Measurements from ENCODE around the gene ABCA2. TPM values are rescaled to one million over a fixed set of nuclear protein-coding genes. Genes with fewer than 3 reads are reported as not detected.

The ABCA2 gene
- total RNA-seq, 1 experiment from 2014 or later: 19.2 TPM

GRCh38 chr9:137021568-137021978 lies 6.5 kb downstream of the ABCA2 start:
- TF ChIP-seq NFATC4 (CRISPR knock-in tag; IDR thresholded peaks at IDR 0.05): no peak
- TF ChIP-seq, protein P1, sequence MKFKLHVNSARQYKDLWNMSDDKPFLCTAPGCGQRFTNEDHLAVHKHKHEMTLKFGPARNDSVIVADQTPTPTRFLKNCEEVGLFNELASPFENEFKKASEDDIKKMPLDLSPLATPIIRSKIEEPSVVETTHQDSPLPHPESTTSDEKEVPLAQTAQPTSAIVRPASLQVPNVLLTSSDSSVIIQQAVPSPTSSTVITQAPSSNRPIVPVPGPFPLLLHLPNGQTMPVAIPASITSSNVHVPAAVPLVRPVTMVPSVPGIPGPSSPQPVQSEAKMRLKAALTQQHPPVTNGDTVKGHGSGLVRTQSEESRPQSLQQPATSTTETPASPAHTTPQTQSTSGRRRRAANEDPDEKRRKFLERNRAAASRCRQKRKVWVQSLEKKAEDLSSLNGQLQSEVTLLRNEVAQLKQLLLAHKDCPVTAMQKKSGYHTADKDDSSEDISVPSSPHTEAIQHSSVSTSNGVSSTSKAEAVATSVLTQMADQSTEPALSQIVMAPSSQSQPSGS (CRISPR knock-in tag; IDR thresholded peaks at IDR 0.05; ENCODE audit: borderline replicate concordance, low read depth): no peak
- no peak for TF ChIP-seq USF1 (CRISPR knock-in tag; IDR thresholded peaks at IDR 0.05)
- no peak for TF ChIP-seq TEAD4 (CRISPR knock-in tag; IDR thresholded peaks at IDR 0.05)
- TF ChIP-seq MXD4 (CRISPR knock-in tag; IDR thresholded peaks at IDR 0.05; ENCODE audit: borderline replicate concordance): no peak
- TF ChIP-seq ZNF138 (CRISPR knock-in tag; conservative IDR thresholded peaks at IDR 0.05): no peak
- no peak for TF ChIP-seq ZMAT4 (CRISPR knock-in tag; IDR thresholded peaks at IDR 0.05)
- ChIA-PET POLR2A (interaction anchor here (1.1 kb wide), 1 partner anchor 43 kb away, joined by 3 read pairs; no protein-coding TSS in a partner anchor), CTCF (interaction anchor here (0.8 to 3.9 kb wide), 18 partner anchors 9 to 215 kb away, joined by 3 to 38 read pairs (median 6); partner anchors contain the start of genes FUT7, GRIN1, PAXX and SAPCD2)

GRCh38 chr9:137020771-137021567 lies 7.1 kb downstream of the ABCA2 start:
- H3K4me3 Mint-ChIP-seq: no peak overlapping the region
- DNase-seq (ENCODE audit: low spot score) (no peak), ATAC-seq (no peak)
- CTCF ChIA-PET: interaction anchor here (0.8 to 3.9 kb wide), 9 partner anchors 9 to 216 kb away, joined by 3 to 38 read pairs (median 5); partner anchors contain the start of gene FUT7
- peaks cover 7% of the 10 kb centered on the region for H3K36me3 Mint-ChIP-seq
- no peak overlapping the region for H3K27ac Mint-ChIP-seq
- H3K9me3 Mint-ChIP-seq: no peaks in the 10 kb centered on the region
- POLR2A ChIA-PET: no interaction called here
- H3K4me1 Mint-ChIP-seq: no peaks in the 10 kb centered on the region; the same call in 1 of the 2 replicates
- TF ChIP-seq AFF4 (CRISPR knock-in tag; IDR thresholded peaks at IDR 0.05; ENCODE audit: borderline replicate concordance): no peak
- TF ChIP-seq AR (CRISPR knock-in tag; IDR thresholded peaks at IDR 0.05): no peak
- TF ChIP-seq HMGA2 (CRISPR knock-in tag; IDR thresholded peaks at IDR 0.05): no peak
- TF ChIP-seq SP1 (CRISPR knock-in tag; conservative IDR thresholded peaks at IDR 0.05): no peak
- TF ChIP-seq, protein P2, sequence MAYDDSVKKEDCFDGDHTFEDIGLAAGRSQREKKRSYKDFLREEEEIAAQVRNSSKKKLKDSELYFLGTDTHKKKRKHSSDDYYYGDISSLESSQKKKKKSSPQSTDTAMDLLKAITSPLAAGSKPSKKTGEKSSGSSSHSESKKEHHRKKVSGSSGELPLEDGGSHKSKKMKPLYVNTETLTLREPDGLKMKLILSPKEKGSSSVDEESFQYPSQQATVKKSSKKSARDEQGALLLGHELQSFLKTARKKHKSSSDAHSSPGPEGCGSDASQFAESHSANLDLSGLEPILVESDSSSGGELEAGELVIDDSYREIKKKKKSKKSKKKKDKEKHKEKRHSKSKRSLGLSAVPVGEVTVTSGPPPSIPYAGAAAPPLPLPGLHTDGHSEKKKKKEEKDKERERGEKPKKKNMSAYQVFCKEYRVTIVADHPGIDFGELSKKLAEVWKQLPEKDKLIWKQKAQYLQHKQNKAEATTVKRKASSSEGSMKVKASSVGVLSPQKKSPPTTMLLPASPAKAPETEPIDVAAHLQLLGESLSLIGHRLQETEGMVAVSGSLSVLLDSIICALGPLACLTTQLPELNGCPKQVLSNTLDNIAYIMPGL (CRISPR knock-in tag; IDR thresholded peaks at IDR 0.05): no peak
- TF ChIP-seq SMAD3 (CRISPR knock-in tag; IDR thresholded peaks at IDR 0.05; ENCODE audit: borderline replicate concordance): no peak
- no peak for TF ChIP-seq GABPB1 (CRISPR knock-in tag; IDR thresholded peaks at IDR 0.05)
- no peak for TF ChIP-seq KAT7 (CRISPR knock-in tag; IDR thresholded peaks at IDR 0.05; ENCODE audit: borderline replicate concordance)
- no peak for TF ChIP-seq USF1 (CRISPR knock-in tag; IDR thresholded peaks at IDR 0.05)
- no peak for TF ChIP-seq TEAD1 (CRISPR knock-in tag; IDR thresholded peaks at IDR 0.05)
- TF ChIP-seq, protein P3, sequence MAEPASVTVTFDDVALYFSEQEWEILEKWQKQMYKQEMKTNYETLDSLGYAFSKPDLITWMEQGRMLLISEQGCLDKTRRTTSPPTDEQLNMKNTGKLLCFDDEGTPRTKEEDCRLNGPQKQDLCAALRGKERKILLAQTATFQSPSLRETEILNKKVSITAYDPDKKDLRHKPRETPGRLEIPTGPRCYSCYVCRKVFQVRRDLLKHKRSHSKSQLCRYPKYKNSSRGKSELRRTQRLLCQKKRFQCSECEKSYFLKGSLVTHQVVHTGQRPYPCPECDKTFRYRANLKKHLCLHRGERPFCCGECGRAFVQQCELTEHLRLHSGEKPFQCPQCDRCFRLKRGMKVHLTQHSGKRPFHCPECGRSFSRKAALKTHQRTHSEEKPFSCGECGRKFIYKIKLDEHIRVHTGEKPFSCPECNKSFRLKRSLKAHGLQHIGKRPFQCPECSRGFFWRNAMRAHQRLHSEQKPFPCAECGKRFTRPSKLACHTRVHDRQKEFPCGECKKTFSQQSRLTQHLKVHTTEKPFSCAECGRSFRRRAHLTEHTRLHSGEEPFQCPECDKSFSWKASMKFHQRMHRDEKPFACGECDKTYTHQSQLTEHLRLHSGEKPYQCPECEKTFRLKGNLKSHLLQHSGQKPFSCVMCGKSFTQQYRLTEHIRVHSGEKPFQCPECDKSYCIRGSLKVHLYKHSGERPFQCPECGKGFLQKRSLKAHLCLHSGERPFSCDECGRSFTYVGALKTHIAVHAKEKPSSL (CRISPR knock-in tag; conservative IDR thresholded peaks at IDR 0.05): no peak
- no peak for TF ChIP-seq ATF1 (CRISPR knock-in tag; IDR thresholded peaks at IDR 0.05)
- H3K27me3 Mint-ChIP-seq (ENCODE audit: low read depth): no peaks in the 10 kb centered on the region

More at GRCh38 chr9:137021568-137021978, 6.5 kb downstream of the ABCA2 start:
- no peaks in the 10 kb centered on the region for H3K9me3 Mint-ChIP-seq
- no peak overlapping the region for H3K4me3 Mint-ChIP-seq
- H3K4me1 Mint-ChIP-seq: no peaks in the 10 kb centered on the region; the same call in 1 of the 2 replicates
- no peak overlapping the region for H3K27ac Mint-ChIP-seq
- ATAC-seq (no peak), DNase-seq (ENCODE audit: low spot score) (no peak)
- no peaks in the 10 kb centered on the region for H3K27me3 Mint-ChIP-seq (ENCODE audit: low read depth)
- H3K36me3 Mint-ChIP-seq: peaks cover 5% of the 10 kb centered on the region
